Measurements from ENCODE around the gene LCOR.

The LCOR gene

DNA sequence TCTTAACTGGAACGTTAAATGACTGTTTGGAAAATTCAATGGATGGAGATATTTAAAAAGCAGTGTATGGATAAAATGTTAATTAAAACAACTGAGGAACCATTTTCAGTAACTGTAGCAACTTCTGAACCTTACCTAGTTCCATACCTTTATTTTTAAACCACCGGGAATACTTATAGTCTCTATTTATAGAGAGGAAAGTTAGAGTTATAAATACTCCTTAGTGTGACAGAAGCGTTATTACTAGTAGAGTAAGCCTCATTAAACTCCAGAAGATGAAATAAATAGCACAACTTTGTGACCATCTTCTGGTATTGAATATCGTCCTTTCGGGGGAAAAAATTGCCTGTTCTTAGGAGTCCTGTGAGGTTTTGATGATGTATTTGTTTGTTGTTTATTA is 114.9 kb downstream of the LCOR start:
- no peak for DNase-seq

- DNase-seq = no peak
These were observed 117.1 kb downstream of the LCOR start for GRCh38 chr10:96949039-96949683.

- DNase-seq = no peak
These were observed 119.9 kb downstream of the LCOR start for GRCh38 chr10:96951954-96952353.

- DNase-seq = peak; percentile 16
These were observed 123.7 kb downstream of the LCOR start for GRCh38 chr10:96955794-96956193.

DNA sequence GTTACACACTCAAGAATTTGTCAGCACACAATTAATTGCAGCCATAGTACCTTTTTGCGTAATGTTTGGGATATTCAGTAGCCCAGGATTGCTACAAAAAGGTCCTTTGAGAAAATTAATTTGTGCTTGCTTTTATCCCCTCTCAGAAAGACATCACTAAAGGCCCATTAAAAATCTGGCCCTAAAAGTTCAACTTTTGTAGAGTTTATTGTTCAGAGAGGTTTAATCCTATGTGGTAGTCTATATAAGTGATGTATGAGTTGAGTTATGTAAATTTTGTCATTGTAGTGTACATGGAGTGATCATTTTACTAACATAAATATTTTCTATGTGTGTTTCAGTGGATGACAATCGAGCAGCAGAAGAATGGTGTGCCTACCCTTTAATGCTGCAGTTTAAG is 126.0 kb downstream of the LCOR start:
- no peak for DNase-seq

DNA sequence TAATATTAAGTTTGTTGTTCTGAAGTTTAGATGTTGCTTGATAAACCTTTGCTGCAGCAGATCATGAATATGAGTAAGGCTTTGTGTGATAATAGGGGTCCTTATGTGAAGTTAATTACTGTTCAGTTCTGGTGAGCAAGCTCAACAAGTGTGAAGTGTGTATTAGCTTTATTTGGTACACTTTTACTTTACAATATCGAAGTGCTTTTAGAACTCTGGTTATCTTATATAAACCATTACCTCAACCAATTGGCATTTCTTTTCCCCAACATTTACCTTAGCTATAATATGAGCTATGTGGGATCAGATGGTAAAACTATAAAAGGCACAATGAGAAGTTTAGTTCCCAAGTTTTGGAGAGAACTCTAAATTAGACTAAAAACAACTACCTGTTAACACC is 127.6 kb downstream of the LCOR start:
- DNase-seq = no peak

DNA sequence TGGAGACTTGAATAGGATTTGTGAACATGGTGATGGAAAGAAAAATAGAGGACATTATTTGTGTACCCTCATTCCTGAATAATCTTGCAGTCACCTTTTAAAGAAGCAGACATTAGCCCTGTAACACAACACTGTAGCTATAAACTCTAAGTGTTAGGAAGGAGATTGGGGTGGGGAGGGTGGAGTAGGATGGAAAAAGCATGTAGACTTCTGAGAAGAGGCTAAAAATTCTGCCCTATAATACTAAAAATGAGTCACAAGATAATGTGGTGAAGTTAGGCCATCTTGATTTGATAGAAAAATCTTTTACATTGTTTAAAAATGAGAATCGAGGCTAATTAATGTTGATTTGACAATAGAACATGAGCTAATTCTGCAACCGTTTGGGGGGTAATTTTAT is 128.8 kb downstream of the LCOR start:
- no peak for DNase-seq

DNA sequence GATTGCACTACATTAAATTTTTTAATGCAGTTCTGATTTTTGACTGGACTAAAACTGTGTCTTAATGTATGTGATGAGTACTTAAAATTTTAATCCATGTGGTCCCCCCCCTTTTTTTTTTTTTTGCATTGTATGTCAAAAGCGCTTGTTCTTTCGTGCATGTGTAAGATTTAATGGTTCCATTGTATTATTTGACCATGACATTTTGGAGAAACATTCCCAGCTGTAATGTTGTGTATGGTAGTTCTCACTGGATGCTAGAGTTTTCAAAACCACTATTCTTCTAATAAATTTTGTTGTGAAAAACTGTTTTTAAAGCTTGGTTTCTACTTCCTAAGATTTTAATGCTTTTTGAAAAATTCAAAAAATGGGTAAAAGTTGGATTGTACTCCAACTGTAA is 132.0 kb downstream of the LCOR start:
- no peak for DNase-seq

GRCh38 chr10:96967847-96968246 is 135.7 kb downstream of the LCOR start:
- no peak for DNase-seq

- DNase-seq = no peak
These were observed 136.8 kb downstream of the LCOR start for GRCh38 chr10:96968682-96969423.

DNA sequence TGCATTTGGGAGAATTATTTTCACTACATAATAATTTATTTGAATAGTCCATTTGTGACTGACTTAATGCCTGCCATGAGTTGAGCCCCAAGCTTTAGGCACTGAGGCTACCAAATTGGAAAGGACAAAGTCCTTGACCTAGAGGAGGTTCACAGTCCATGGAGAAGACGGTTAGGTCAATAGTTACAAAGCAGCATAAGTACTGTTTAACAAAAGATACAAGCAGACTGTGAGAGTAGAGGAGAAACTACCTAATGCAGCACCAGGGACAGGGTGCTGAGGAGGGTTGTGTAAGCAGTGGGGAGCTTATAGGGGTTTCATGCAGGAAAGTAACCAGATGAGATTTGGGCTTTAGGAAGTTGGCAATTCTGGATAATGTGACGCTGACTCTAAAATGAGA is 139.2 kb downstream of the LCOR start:
- no peak for DNase-seq

DNA sequence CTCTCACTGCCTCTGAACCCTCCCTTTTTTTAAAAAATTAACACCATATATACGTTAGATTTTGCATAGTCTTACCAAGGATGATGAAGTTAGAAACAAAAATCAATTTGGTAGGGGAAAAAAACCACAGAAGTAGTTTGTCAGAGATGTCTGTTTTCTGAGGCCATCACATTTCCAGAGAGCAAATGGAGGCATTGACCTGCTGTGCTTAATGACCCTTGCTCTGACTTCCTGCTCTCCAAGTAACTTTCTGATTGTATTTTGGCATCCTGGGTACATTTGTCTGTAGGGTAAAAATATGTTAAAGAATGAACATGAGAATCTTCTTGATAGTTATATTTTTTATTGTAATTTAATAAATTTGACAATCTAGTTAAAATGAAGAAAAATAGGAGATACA is 140.2 kb downstream of the LCOR start:
- DNase-seq = no peak

DNA sequence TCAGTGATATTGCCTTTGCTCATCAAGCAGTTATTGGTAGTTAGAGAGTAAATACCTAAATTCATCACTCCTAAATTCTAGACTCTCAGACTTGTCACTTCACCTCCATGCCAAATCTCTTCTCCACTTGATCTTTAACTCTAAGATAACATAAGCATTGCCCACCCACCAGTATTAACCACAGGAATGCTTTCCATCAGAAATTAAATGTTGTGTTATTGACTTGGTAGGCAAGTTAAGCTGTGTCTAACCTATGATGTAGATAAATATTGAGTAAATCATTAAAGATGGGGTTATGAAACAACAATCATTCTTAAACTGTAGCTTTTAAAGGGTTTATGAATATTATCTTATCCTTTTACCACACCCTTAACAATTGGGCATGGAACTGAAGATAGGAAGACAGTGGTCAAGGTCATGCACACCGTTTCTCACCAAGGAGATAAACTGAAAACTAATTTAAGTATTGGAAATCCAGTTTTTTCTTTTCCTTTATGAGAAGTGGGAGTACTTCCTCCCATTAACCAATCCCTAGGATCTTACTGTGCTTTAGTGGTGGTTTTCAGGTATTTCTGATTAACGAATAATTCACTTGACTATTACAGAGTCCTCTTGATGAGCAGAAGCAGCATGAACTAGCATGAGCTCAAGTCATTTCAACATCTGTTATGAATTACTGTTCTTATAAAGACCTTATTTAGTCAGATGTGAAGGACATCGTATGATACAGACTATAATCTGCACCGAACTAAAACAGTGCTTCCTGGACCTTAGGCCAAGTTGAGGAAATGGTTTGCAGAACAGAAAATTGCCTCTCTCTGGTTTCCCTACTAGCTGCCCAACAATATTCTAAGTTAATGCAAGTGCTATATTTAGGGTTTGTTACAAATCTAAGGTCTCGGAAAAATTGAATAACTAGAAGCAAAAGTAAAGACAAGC is 142.0 kb downstream of the LCOR start:
- DNase-seq = no peak

GRCh38 chr10:96975136-96975535 is 143.0 kb downstream of the LCOR start:
- DNase-seq = no peak

DNA sequence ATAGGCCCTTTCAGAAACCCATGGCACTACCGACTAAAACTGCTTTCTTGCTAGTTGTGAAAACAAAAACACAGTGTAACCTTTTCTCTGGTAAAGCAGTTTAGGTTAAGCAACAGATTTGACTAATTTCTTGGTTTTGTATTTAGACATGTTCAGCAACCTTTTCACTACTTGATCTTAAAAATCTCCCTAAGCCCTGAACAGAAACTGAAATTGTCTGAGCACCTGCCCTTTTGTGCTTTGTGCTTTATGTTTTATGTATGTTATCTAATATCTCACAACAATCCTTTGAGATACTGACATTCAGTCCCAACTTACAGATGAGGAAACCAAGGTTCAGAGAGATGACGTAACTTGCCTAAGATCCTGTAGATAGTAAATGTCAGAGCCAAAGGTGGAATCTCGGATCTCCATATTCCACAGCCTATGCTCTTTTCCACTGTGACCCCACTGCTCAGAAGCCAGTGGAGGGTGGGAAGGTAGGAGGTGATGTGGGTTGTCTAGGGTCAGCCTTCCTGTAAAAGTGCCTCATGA is 146.6 kb downstream of the LCOR start:
- no peak for DNase-seq

DNA sequence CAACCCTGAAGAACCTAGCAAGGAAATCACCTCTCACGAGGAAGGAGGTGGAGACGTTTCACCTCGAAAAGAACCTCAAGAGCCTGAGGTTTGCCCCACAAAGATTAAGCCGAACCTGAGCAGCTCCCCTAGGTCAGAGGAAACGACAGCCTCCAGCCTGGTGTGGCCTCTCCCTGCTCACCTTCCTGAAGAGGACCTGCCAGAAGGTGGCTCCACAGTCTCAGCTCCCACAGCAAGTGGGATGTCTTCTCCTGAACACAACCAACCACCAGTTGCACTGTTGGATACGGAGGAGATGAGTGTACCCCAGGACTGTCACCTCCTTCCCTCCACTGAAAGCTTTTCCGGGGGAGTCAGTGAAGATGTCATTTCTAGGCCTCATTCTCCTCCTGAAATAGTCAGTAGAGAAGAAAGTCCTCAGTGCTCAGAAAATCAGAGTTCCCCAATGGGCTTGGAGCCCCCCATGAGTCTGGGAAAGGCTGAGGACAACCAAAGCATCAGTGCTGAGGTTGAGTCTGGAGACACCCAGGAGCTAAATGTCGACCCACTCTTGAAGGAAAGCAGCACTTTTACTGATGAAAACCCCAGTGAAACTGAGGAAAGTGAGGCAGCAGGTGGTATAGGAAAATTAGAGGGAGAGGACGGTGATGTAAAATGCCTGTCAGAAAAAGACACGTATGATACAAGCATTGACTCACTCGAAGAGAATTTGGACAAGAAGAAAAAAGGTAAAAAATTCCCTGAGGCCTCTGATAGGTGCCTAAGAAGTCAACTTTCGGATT is 150.2 kb downstream of the LCOR start:
- no peak for DNase-seq

GRCh38 chr10:96984541-96985131 is 152.5 kb downstream of the LCOR start:
- DNase-seq = no peak

DNA sequence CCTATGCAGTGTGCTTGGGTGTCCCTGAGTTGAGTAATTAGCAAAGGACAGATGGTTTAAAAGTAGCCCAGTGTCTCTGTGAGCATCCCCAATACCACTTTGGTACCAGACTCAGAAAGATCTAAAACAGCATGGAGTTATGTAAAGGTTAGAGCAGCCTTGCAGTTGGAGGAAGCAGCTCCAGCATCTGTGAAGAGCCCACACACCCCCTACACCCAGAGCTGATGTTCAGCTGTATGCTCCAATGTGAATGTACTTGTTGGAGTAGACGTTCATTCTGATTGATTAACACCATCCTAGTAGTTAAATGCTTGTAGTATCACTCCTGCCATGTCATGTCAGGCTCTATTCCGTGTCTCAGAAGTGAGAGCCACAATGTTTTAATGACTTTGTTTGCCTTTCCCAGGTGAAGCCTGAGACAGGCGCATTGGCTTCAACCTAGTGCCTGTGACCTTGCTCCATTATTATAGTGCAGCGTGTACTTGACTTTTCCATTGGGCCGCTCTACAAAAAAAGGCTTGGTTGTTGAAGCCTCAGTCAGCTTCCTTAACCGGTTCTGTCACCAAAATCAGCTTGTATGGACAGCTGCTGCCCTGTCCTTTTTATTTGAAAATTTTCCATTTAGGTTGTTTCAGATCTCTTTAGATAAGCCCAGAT is 154.2 kb downstream of the LCOR start:
- DNase-seq = no peak

DNA sequence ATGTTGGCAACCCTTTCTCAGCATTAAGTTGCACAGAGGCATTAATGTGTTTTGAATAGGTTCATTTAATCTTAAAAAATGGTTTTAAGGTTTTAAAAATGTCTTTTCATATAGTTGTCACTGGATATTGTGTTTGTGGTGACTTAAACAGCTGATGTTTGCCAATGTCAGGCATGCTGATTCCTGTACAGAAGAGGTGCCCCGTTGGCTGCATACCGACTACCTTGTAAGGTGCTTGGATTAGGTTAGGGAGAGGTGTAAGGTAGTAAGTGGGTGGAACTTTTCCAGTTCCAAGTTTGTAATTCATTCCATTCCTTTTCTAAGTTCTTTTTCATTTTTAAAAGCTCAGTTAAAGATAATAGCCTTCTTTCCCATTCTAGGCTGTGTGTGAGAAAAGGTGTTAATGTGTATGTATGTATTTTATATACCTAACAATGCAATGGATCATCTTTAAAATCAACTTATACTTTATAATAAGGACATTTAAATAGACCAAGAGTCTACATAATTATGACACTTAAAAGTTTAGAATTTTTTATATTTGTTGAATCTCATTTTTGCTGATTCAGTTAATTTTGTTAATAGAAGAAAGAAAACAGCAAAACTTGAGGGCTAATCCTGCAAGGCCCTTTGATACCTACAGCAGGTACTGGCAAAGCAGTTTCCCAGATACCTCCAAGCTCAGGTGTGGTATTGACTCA is 155.2 kb downstream of the LCOR start:
- no peak for DNase-seq

GRCh38 chr10:96987842-96988175 is 155.7 kb downstream of the LCOR start:
- no peak for DNase-seq

GRCh38 chr10:96988426-96988825 is 156.3 kb downstream of the LCOR start:
- DNase-seq = no peak
